HEK293T (cell line): ENCODE data around the gene CCDC57.
A peak's percentile ranks its signal among the peaks of the same experiment; 100 is the strongest.

Source experiments
- CTCF ChIA-PET: fragments of 350-600 bp; formaldehyde crosslinking; extraction: SDS; loops from one replicate; lab custom pipeline; 2021; ENCODE audit warnings: antibody characterized with exemption, inconsistent platforms; lab: Yijun Ruan, JAX
- POLR2A ChIA-PET: fragments of 350-600 bp; formaldehyde crosslinking; extraction: SDS; loops from one replicate; lab custom pipeline; 2020; ENCODE audit warnings: antibody characterized with exemption, inconsistent platforms; lab: Yijun Ruan, JAX
- DNase-seq: peaks from one replicate; pipeline ENCODE4 v3.0.0; 2012; ENCODE audit warnings: mixed read lengths; ENCODE audit errors: extremely low spot score
- ARNT ChIP-seq: fragments of 450-650 bp; IDR thresholded peaks from 2 replicates; pipeline ENCODE4 v1.6.1; 2017; ENCODE audit warnings: mild to moderate bottlenecking
- BHLHE40 ChIP-seq: fragments of 450-650 bp; IDR thresholded peaks from 2 replicates; pipeline ENCODE4 v1.6.1; 2016; ENCODE audit warnings: mild to moderate bottlenecking, moderate library complexity, borderline replicate concordance
- CTBP1 ChIP-seq: fragments of 450-650 bp; IDR thresholded peaks from 2 replicates; pipeline ENCODE4 v1.6.1; 2016; ENCODE audit warnings: borderline replicate concordance
- ELF4 ChIP-seq: fragments of 450-650 bp; IDR thresholded peaks from 2 replicates; pipeline ENCODE4 v1.6.1; 2017; ENCODE audit warnings: antibody characterized with exemption
- FOXA1 ChIP-seq: fragments of 450-650 bp; IDR thresholded peaks from 2 replicates; pipeline ENCODE4 v1.6.1; 2016; ENCODE audit warnings: mild to moderate bottlenecking
- FOXK2 ChIP-seq: fragments of 450-650 bp; IDR thresholded peaks from 2 replicates; pipeline ENCODE4 v1.6.1; 2016; ENCODE audit warnings: mild to moderate bottlenecking
- FOXM1 ChIP-seq: fragments of 450-650 bp; IDR thresholded peaks from 2 replicates; pipeline ENCODE4 v1.6.1; 2017; ENCODE audit warnings: mild to moderate bottlenecking, borderline replicate concordance
- HDGF ChIP-seq: fragments of 450-650 bp; IDR thresholded peaks from 2 replicates; pipeline ENCODE4 v1.6.1; 2017; ENCODE audit warnings: antibody characterized with exemption, borderline replicate concordance
- L3MBTL2 ChIP-seq: fragments of 450-650 bp; conservative IDR thresholded peaks from 2 replicates; pipeline ENCODE4 v1.6.1; 2016; ENCODE audit warnings: mild to moderate bottlenecking
- LEF1 ChIP-seq: fragments of 450-650 bp; IDR thresholded peaks from 2 replicates; pipeline ENCODE4 v1.6.1; 2017; ENCODE audit warnings: mild to moderate bottlenecking, borderline replicate concordance
- NFRKB ChIP-seq: fragments of 450-650 bp; IDR thresholded peaks from 2 replicates; pipeline ENCODE4 v1.6.1; 2016; ENCODE audit warnings: mild to moderate bottlenecking, moderate library complexity
- SP1 ChIP-seq: fragments of 450-650 bp; IDR thresholded peaks from 2 replicates; pipeline ENCODE4 v1.6.1; 2017
- SUZ12 ChIP-seq: fragments of 450-650 bp; IDR thresholded peaks from 2 replicates; pipeline ENCODE4 v1.6.1; 2016; ENCODE audit warnings: mild to moderate bottlenecking
- TARDBP ChIP-seq: fragments of 450-650 bp; IDR thresholded peaks from 2 replicates; pipeline ENCODE4 v1.6.1; 2016
- ZNF384 ChIP-seq: fragments of 450-650 bp; IDR thresholded peaks from 2 replicates; pipeline ENCODE4 v1.6.1; 2016
- TF ChIP-seq, protein P1 (sequence below): fragments of 450-650 bp; IDR thresholded peaks from 2 replicates; pipeline ENCODE4 v1.6.1; 2016

CCDC57 gene

DNA sequence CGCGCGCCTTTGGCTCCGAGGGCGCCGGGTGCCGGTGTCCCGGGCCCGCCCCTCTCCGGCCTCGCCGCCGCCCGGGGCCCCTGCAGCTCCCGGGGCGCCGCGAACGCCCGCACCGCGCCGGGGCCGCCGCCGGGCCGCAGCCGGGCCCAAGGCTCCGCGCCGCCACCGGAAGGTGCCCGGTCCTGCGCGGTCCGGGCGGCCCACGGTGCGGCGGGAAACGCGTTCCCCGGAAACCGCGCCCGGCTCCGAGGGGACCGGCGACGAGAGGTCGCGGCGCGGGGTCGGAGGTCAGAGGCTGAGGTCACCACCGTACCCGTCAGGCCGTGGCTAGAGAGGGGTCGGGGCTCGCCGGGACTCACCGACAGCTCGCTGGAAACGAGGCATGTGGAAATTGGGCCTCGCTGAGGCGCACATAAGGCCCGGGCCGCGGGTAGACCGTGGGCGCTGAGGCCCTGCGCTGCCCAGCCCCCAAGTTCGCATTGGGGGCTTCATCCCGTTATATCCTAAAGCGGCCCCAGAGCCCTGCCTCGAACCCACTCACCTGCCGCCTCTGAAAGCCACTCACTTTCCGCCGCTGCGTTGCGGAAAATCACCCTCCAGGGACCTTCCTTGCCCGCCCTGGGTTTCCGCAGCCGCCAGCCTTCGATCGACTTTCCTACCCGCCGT is 146.9 kb downstream of the CCDC57 start, which contains the start of gene DUS1L:
DUS1L (minus strand) TSS at position 167 of the 666 bp plus-strand sequence. CDS start 745 bp downstream, outside the sequence.
- TF ChIP-seq NFRKB (no peak), LEF1 (peak; percentile 68; the same call in 1 of the 2 replicates), ZNF384 (no peak), FOXM1 (peak; percentile 89), ARNT (peak; percentile 88), FOXA1 (no peak), L3MBTL2 (peak; percentile 44; the same call in 1 of the 2 replicates)
- TF ChIP-seq, protein P1, sequence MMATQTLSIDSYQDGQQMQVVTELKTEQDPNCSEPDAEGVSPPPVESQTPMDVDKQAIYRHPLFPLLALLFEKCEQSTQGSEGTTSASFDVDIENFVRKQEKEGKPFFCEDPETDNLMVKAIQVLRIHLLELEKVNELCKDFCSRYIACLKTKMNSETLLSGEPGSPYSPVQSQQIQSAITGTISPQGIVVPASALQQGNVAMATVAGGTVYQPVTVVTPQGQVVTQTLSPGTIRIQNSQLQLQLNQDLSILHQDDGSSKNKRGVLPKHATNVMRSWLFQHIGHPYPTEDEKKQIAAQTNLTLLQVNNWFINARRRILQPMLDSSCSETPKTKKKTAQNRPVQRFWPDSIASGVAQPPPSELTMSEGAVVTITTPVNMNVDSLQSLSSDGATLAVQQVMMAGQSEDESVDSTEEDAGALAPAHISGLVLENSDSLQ: no peak
- CTCF ChIA-PET: no interaction called here
- POLR2A ChIA-PET: interaction anchor here (0.6 to 6.8 kb wide), 11 partner anchors 11 to 36 kb away, joined by 3 to 46 read pairs (median 3); partner anchors contain the start of genes DCXR, FASN, GPS1 and RAC3
- peak; percentile 86 for DNase-seq

DNA sequence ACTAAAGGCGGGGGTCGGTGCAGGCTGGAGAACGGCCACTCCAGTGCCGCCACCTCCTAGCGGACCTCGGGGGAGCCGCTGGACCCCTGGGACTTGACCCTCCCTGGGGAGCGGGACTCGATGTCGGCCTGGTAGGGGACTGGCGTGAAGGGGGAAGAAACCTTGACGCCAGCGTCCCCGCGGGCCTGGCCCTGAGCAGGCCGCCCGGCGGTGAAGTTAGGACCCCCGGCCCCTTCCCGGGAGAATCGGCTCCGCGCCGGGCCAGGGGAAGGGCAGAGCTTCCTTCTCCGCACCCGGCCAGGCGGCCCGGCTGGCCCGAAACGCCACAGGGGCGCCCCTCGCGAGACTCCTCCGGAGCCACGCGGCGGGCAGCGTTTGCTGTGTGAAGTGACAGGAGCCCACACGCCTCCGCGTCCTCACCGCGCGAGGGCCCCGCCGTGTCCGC is 147.4 kb downstream of the CCDC57 start:
- CTCF ChIA-PET: no interaction called here
- POLR2A ChIA-PET: interaction anchor here (0.9 to 6.8 kb wide), 8 partner anchors 11 to 35 kb away, joined by 3 to 46 read pairs (median 6); partner anchors contain the start of genes DCXR, FASN, GPS1 and RFNG
- no peak for TF ChIP-seq TARDBP
- TF ChIP-seq SP1: no peak
- no peak for TF ChIP-seq LEF1
- TF ChIP-seq FOXA1: no peak
- TF ChIP-seq L3MBTL2: no peak
- no peak for TF ChIP-seq FOXM1
- TF ChIP-seq FOXK2: no peak
- TF ChIP-seq SUZ12: no peak
- no peak for TF ChIP-seq BHLHE40
- no peak for TF ChIP-seq ELF4
- no peak for TF ChIP-seq ZNF384
- TF ChIP-seq NFRKB: no peak
- TF ChIP-seq ARNT: no peak
- no peak for TF ChIP-seq HDGF
- TF ChIP-seq, protein P1: no peak
- TF ChIP-seq CTBP1: no peak
- no peak for DNase-seq

DNA sequence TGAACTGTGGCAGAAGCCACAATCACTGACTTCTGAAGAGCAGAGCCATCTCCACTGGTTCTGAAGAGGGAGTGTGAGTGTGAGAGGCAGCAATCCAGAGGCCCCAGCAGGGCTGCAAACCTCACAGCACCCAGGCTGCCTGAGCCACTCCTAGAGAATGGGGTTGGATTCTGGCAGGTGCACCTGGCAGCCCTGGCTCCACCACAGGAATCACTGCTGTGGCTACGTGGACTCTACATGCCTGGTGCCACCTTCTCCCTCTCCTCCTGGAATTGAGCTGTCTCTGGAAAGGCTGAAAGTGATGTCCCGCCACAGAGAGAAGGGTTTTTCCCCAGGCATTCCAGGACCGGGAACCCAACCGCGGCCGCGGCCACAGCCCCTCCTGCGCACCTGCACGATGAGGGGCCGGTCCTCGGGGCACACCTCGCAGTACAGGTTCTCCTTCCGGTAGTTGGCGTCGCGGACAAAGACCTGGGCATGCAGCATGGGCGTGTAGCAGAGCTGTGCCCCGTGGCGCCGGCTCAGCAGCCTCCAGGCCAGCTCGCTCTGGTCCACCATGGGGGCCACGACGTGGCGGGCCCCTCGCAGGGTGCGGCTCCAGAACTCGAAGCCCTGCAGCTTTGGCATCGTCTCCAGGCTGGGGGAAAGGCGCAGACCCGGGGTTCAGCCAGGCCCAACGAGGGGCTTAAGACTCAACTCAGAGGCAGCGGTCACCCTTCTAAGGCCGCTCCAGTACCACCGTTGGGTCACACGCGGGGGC is 148.0 kb downstream of the CCDC57 start:
- TF ChIP-seq ARNT: no peak
- TF ChIP-seq TARDBP: no peak
- 0 out of 2 replicates have a peak, but pooled peaks have one; percentile 23 for TF ChIP-seq L3MBTL2
- no peak for TF ChIP-seq NFRKB
- DNase-seq: no peak
- POLR2A ChIA-PET: interaction anchor here (1.1 to 6.8 kb wide), 7 partner anchors 10 to 130 kb away, joined by 3 to 46 read pairs (median 9); partner anchors contain the start of genes FASN, GPS1, RAC3 and RFNG
- CTCF ChIA-PET: no interaction called here

DNA sequence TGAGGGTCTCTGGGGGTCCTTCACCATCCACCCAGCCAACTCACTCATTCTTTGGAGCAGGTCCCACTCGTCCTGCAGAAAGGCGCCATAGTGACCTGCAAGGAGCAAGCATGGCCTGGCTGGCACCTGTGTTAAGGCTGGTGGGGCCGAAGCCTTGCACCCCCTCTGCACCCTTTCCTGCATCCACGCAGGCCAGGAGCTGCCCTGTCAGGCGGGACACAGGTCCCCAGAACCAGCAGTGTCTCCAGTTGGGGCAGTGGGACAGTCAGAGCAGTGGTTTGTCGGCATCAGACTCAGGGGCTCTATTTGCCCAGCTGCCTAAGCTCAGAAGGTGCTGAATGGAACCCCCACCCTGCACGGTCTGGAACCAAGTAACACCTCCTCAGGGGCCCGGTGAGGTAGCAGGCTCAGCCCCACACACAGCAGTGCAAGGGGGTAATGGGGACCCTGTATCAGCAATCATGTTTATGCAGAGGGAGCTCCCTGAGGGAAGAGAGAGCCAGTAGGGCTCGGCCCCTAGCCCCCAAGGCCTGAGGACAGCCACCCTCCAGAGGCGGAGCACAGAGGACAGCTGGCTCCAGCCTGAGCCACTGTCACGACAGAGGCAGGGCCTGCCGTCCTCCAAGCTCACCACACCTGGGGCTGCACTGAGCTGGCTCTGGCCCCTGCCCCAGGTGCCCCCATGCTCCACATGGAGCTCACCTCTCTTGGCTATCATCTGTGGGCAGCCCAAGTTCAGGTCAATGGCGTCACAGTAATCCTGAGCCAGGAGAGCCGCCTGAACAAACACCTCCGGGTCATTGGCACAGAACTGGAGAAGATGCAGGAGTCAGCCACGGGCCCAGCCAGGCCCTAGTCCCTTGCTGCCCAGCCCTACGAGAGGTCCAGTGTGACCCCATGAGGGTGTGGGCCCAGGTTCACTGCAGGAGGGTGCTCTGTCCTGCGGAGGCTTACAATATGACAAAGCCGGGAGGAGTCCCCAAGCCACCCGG is 148.9 kb downstream of the CCDC57 start:
- DNase-seq: no peak
- ChIA-PET POLR2A (interaction anchor here (0.7 to 6.8 kb wide), 9 partner anchors 10 to 130 kb away, joined by 3 to 46 read pairs (median 4); partner anchors contain the start of genes DCXR, FASN, GPS1 and RAC3), CTCF (no interaction called here)
- TF ChIP-seq L3MBTL2: no peak
- TF ChIP-seq, protein P1: no peak
- no peak for TF ChIP-seq FOXK2

DNA sequence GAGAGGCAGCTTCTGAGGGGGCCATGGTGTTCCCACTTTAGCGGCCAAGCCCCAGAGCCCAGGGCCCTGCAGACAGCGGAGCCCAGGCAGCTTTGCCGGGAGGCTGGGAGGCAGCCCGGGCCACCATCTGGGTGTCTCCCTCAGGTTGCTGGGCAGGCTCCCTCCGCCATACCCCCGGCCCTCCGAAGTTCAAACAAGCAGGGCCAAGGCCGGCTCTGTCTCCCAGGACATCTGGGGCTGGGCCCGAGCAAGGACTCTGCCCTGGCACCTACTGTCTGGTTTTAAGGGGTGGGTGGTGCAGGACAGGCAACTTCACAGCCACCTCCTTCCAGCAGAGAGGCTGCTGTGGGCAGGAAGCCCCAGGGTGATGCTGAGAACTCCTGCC is 149.7 kb downstream of the CCDC57 start:
- POLR2A ChIA-PET: interaction anchor here (0.7 to 6.8 kb wide), 7 partner anchors 9 to 36 kb away, joined by 3 to 46 read pairs (median 5); partner anchors contain the start of genes DCXR, FASN, GPS1 and RAC3
- CTCF ChIA-PET: no interaction called here
- TF ChIP-seq ELF4 (no peak), FOXA1 (no peak), ARNT (no peak), CTBP1 (no peak)
- no peak for DNase-seq
